ENCODE results near the gene NUMA1. TPM values are rescaled to one million over a fixed set of nuclear protein-coding genes. Genes with fewer than 3 reads are reported as not detected.

NUMA1 gene
- total RNA-seq, 4 donors from 2014 or later, result 259 to 342 (median 280) TPM

DNA sequence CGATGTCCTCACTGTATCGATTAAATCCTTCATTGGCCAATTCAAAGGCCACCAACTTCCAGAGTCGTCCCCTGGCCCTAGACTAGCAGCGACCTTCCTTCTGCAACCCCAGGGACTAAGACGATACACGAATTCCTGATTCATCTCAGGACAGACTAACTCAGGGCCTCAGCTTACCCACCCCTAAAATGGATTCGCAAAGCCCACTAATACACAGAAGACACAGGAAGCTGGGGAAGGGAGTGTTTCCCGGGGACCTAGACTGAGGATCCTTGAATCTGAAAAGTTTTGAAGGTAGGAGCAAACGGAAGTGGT lies 22.2 kb upstream of the NUMA1 start:
- 4 to 5% methylated on average over 9 of the region's 9 CpGs for WGBS, 2 donors
- Histone ChIP-seq H3K36me3 (peaks cover 15 to 17% of the 10 kb centered on the region in 2 donors), H3K9me3 (no peaks in the 10 kb centered on the region), H3K27me3 (no peaks in the 10 kb centered on the region), H3K27ac (peak overlapping the region; percentile 92 to 98 (median 96)), H3K4me1 (peaks cover 14 to 34% of the 10 kb centered on the region in 2 donors), H3K4me3 (replicated peaks in 1 of 3) (peak overlapping the region; percentile 56 to 99 (median 76))
- intact Hi-C loops (cut with DNase I), result loop anchor here (10.0 kb wide), 2 partner anchors 122 to 332 kb away; partner anchors contain the start of genes CLPB and INPPL1
- DNase-seq, result no peak
- peak in 1 of 2 donors; percentile 24 for TF ChIP-seq POLR2A (IDR thresholded peaks at IDR 0.05)
- TF ChIP-seq, protein P1, sequence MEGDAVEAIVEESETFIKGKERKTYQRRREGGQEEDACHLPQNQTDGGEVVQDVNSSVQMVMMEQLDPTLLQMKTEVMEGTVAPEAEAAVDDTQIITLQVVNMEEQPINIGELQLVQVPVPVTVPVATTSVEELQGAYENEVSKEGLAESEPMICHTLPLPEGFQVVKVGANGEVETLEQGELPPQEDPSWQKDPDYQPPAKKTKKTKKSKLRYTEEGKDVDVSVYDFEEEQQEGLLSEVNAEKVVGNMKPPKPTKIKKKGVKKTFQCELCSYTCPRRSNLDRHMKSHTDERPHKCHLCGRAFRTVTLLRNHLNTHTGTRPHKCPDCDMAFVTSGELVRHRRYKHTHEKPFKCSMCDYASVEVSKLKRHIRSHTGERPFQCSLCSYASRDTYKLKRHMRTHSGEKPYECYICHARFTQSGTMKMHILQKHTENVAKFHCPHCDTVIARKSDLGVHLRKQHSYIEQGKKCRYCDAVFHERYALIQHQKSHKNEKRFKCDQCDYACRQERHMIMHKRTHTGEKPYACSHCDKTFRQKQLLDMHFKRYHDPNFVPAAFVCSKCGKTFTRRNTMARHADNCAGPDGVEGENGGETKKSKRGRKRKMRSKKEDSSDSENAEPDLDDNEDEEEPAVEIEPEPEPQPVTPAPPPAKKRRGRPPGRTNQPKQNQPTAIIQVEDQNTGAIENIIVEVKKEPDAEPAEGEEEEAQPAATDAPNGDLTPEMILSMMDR (IDR thresholded peaks at IDR 0.05), result no peak

DNA sequence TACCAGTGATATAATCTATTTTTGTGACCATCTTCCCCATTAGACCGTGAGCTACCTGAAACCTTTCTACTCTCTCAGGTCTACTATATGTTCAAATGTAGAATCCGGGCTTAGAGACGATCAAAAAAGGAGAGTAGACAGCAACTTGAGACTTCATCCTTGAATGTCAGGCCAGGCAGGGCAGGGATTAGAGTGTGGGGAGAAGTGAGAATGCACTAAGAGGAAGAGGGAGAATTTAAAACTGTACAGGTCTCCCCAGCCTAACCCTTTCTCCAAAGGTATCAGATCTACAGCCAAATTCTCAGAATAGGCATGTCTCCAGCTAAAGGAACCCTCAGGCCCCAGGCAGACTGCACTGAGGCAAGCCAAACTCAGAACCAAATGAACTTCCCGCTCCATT lies 21.8 kb upstream of the NUMA1 start:
- Histone ChIP-seq H3K27ac (peak overlapping the region; percentile 92 to 98 (median 96)), H3K27me3 (no peaks in the 10 kb centered on the region), H3K9me3 (no peaks in the 10 kb centered on the region), H3K36me3 (peaks cover 19 to 21% of the 10 kb centered on the region in 2 donors), H3K4me3 (replicated peaks in 1 of 3) (peak overlapping the region; percentile 56 to 99 (median 76)), H3K4me1 (peaks cover 14 to 34% of the 10 kb centered on the region in 2 donors)
- intact Hi-C loops (cut with DNase I), result loop anchor here (10.0 kb wide), 2 partner anchors 123 to 333 kb away; partner anchors contain the start of genes CLPB and INPPL1
- TF ChIP-seq, protein P1 (IDR thresholded peaks at IDR 0.05), result no peak
- no peak for TF ChIP-seq POLR2A (IDR thresholded peaks at IDR 0.05)
- 39 to 56% methylated on average over 4 of the region's 4 CpGs for WGBS, 2 donors
- no peak for DNase-seq

DNA sequence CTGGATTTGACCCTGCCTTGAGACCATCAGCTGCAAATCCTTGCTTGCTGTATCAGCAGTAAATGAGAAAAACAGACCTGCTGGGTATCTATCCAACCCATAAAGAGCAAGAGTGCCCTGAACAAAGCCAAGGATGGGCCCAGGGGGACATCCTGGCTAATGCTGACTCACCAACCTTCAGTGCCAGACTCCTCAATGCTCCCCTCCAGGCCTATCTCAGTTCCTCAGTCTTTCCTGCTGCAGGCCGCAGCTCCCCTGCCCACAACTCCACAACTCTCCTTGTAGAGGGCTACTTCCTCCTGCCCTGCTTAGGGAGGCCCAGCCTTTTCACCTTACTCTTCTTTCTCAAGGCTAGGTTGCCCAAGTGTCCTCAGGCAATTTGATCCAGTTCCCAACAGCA lies 20.1 kb upstream of the NUMA1 start:
- H3K4me1 ChIP-seq, result peaks cover 14 to 34% of the 10 kb centered on the region in 2 donors
- H3K36me3 ChIP-seq, result peaks cover 25 to 27% of the 10 kb centered on the region in 2 donors
- no peaks in the 10 kb centered on the region for H3K27me3 ChIP-seq
- TF ChIP-seq POLR2A (IDR thresholded peaks at IDR 0.05), result no peak
- TF ChIP-seq, protein P1 (IDR thresholded peaks at IDR 0.05), result no peak
- no peak overlapping the region for H3K4me3 ChIP-seq (replicated peaks in 1 of 3)
- WGBS, 2 donors, result 95 to 97% methylated on average over 1 of the region's 1 CpG
- H3K27ac ChIP-seq, result no peak overlapping the region
- no peaks in the 10 kb centered on the region for H3K9me3 ChIP-seq
- intact Hi-C loops (cut with DNase I), result loop anchor here (10.0 kb wide), 2 partner anchors 124 to 334 kb away; partner anchors contain the start of genes CLPB and INPPL1
- no peak for DNase-seq

DNA sequence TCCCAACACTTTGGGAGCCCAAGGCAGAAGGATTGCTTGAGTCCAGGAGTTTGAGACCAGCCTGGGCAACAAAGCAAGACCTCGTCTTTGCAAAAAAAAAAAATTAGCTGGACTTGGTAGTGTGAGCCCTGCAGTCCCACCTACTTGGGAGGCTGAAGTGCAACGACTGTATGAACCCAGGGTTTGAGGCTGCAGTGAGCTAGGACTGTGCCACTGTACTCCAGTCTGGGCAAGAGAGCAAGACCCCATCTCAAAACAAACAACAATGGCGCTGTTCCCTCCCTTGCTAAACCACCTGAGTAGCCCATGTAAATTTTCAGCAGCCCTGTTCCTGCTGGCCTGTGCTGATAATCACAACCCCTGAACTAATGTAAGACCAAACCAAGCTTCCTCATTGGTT lies 19.7 kb upstream of the NUMA1 start:
- Histone ChIP-seq H3K27ac (no peak overlapping the region), H3K27me3 (no peaks in the 10 kb centered on the region), H3K4me1 (peaks cover 14 to 34% of the 10 kb centered on the region in 2 donors), H3K36me3 (peaks cover 26 to 27% of the 10 kb centered on the region in 2 donors), H3K9me3 (no peaks in the 10 kb centered on the region), H3K4me3 (replicated peaks in 1 of 3) (no peak overlapping the region)
- no peak for TF ChIP-seq POLR2A (IDR thresholded peaks at IDR 0.05)
- TF ChIP-seq, protein P1 (IDR thresholded peaks at IDR 0.05), result no peak
- WGBS, 2 donors, result 92 to 93% methylated on average over 3 of the region's 3 CpGs
- DNase-seq, result no peak
- intact Hi-C loops (cut with DNase I), result loop anchor here (10.0 kb wide), 2 partner anchors 125 to 335 kb away; partner anchors contain the start of genes CLPB and INPPL1

DNA sequence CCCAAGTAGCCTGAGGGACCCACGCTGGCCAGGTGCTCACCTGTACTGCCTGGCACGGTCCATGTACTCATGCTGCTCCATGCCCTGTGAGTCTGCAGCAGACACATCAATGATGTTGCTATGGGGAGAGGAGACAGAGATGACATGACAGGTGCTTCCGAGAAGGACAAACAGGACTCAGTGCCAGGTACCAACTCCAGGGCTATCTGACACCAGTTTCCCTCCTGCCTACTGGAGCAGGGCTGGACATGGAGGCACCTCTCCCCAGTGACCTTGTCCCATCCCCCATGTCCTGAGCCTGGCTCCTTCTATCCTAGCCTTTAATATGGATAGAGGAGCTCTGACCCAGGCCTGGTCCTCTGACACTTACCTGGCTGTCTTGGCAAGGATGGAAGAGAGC lies 18.4 kb upstream of the NUMA1 start:
- H3K9me3 ChIP-seq, result no peaks in the 10 kb centered on the region
- H3K4me3 ChIP-seq (replicated peaks in 1 of 3), result no peak overlapping the region
- peaks cover 13 to 32% of the 10 kb centered on the region in 2 donors for H3K4me1 ChIP-seq
- no peak for DNase-seq
- H3K27ac ChIP-seq, result no peak overlapping the region
- 85 to 92% methylated on average over 2 to 3 of the region's 3 CpGs for whole genome bisulfite sequencing, 2 donors
- TF ChIP-seq, protein P1 (IDR thresholded peaks at IDR 0.05), result no peak
- TF ChIP-seq POLR2A (IDR thresholded peaks at IDR 0.05), result no peak
- intact Hi-C loops (cut with DNase I), result no loop called here
- H3K36me3 ChIP-seq, result peaks cover 27 to 31% of the 10 kb centered on the region in 2 donors
- no peaks in the 10 kb centered on the region for H3K27me3 ChIP-seq
